ENCODE measurements around the gene MRPL36. TPM values are rescaled to one million over a fixed set of nuclear protein-coding genes. Genes with fewer than 3 reads are reported as not detected.

The MRPL36 gene
- total RNA-seq, 1 experiment from 2014 or later: 61.2 TPM

GRCh38 chr5:1805736-1806135 is 6.1 kb upstream of the MRPL36 start (continued):
- TF ChIP-seq E2F5 (CRISPR knock-in tag; IDR thresholded peaks at IDR 0.05) (no peak), NFE2L1 (CRISPR knock-in tag; IDR thresholded peaks at IDR 0.05) (no peak), JUN (CRISPR knock-in tag; IDR thresholded peaks at IDR 0.05) (no peak), SMAD3 (CRISPR knock-in tag; IDR thresholded peaks at IDR 0.05; ENCODE audit: borderline replicate concordance) (no peak), EMX1 (CRISPR knock-in tag; IDR thresholded peaks at IDR 0.05) (no peak), ELF4 (CRISPR knock-in tag; IDR thresholded peaks at IDR 0.05; ENCODE audit: low read depth) (no peak), IRF1 (CRISPR knock-in tag; IDR thresholded peaks at IDR 0.05) (no peak), MXD4 (CRISPR knock-in tag; IDR thresholded peaks at IDR 0.05; ENCODE audit: borderline replicate concordance) (no peak)

DNA sequence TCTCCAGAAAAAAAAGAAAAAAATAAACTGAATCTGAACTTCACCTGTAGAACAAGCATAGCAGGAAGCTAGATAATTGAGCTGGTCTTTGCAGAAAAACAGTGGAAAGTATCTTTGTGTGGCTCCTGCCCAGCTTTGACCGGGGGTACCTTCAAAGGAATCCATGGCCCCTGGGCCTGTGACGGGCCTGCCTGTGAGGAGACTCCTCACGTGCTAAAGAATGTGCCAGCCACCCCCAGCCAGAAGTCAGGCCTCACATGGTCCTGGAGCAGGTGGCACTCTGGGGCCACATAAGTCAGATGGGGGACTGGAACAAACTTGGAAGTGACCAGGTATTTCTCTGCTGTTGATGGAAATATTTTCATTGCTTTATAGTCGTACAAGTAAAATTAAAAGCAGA is 5.7 kb upstream of the MRPL36 start:
- no peak for DNase-seq (ENCODE audit: low spot score)
- Mint-ChIP-seq H3K27me3 (ENCODE audit: low read depth) (no peaks in the 10 kb centered on the region), H3K4me3 (no peak overlapping the region), H3K27ac (no peak overlapping the region), H3K9me3 (no peaks in the 10 kb centered on the region), H3K4me1 (peaks cover 13% of the 10 kb centered on the region), H3K36me3 (peaks cover 63% of the 10 kb centered on the region)
- ChIA-PET POLR2A (interaction anchor here (0.6 kb wide), 1 partner anchor 132 kb away, joined by 4 read pairs; no protein-coding TSS in a partner anchor), CTCF (no interaction called here)
- no peak for ATAC-seq
- TF ChIP-seq FOXP4 (CRISPR knock-in tag; IDR thresholded peaks at IDR 0.05): no peak
- TF ChIP-seq MYBL2 (CRISPR knock-in tag; IDR thresholded peaks at IDR 0.05): no peak
- TF ChIP-seq, protein P1, sequence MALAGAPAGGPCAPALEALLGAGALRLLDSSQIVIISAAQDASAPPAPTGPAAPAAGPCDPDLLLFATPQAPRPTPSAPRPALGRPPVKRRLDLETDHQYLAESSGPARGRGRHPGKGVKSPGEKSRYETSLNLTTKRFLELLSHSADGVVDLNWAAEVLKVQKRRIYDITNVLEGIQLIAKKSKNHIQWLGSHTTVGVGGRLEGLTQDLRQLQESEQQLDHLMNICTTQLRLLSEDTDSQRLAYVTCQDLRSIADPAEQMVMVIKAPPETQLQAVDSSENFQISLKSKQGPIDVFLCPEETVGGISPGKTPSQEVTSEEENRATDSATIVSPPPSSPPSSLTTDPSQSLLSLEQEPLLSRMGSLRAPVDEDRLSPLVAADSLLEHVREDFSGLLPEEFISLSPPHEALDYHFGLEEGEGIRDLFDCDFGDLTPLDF (CRISPR knock-in tag; IDR thresholded peaks at IDR 0.05): no peak
- TF ChIP-seq ELF4 (CRISPR knock-in tag; IDR thresholded peaks at IDR 0.05; ENCODE audit: low read depth): no peak
- no peak for TF ChIP-seq NR1H2 (CRISPR knock-in tag; IDR thresholded peaks at IDR 0.05)
- no peak for TF ChIP-seq CREM (CRISPR knock-in tag; IDR thresholded peaks at IDR 0.05)
- no peak for TF ChIP-seq JAZF1 (CRISPR knock-in tag; IDR thresholded peaks at IDR 0.05)
- no peak for TF ChIP-seq ZNF232 (CRISPR knock-in tag; IDR thresholded peaks at IDR 0.05)
- no peak for TF ChIP-seq ETV6 (CRISPR knock-in tag; IDR thresholded peaks at IDR 0.05)
- TF ChIP-seq ZNF219 (CRISPR knock-in tag; IDR thresholded peaks at IDR 0.05; ENCODE audit: borderline replicate concordance): no peak
- TF ChIP-seq ZNF425 (CRISPR knock-in tag; conservative IDR thresholded peaks at IDR 0.05): no peak
- no peak for TF ChIP-seq TCF7 (CRISPR knock-in tag; IDR thresholded peaks at IDR 0.05; ENCODE audit: low read depth)
